ENCODE results near the gene MYO9B.

MYO9B gene

DNA sequence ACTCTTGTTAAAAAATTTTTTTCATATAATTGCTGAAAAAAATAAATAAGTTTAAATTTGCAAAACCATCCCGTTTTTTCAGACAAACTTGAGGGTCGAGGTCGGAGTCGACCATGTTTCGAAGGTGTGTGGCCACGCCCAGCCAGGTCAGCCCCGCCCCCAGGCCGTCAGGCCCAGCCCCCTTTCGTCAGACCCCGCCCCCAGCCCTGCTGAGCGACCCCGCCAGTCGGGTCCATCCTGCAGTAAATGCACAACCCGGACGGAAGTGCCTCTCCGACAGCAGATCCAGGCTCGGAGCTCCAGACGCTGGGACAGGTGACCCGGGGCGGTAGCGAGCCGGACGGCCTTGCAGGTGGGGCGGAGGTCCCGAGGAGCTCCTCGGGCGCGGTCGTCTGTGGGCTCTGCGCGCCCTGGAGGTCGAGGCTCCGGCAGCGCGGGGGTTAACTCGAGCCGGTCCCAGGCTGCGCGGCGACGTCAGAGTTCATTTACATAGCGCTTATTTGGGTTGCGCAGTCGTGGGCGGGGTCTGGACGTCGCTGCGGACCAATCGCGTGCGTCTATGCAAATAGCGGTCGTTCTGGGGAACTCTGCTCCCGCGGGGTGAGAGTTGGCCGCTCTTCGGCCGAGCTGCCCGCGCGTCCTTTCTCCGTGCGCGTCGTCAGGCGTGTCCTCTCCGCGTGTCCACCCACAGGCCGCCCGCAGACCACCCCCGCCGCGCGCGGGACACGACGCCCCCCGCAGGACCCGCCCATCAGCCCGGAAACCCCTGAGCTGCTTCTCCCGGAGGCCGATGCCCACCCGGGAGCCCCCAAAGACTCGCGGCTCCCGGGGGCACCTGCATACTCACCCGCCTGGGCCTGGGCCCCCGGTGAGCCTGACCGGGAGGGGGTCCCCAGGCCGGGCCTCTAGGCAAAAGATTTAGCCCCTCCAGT, 150.7 kb downstream of the MYO9B start, which contains the start of gene OCEL1:
OCEL1 (plus strand) TSS at position 225 of the 932 bp plus-strand sequence; CDS start at position 247, 22 bp downstream.
- DNase-seq = peak; percentile 100

DNA sequence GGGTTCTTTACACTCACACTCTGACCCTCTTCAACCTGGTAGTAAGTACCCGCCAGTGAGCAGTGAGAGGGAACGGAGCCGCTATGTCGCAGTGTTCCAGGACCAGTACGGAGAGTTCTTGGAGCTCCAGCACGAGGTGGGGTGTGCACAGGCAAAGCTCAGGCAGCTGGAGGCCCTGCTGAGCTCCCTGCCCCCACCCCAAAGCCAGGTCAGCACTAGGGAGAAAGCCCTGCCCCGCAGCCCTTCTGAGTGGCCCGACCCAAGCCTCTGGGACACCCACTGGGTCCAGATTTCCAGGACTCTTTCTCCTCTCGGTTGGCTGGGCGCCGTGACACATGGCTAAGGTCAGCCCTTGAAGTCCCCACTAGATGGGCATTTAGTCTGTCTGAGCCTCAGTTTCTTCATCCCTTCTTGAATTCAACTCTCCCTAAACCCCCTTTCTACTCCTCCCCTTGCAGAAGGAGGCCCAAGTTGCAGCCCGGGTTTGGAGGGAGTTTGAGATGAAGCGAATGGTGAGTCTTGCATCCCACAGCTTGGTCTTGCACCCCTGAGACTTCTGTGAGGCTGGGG, 152.3 kb downstream of the MYO9B start:
- DNase-seq = no peak

DNA sequence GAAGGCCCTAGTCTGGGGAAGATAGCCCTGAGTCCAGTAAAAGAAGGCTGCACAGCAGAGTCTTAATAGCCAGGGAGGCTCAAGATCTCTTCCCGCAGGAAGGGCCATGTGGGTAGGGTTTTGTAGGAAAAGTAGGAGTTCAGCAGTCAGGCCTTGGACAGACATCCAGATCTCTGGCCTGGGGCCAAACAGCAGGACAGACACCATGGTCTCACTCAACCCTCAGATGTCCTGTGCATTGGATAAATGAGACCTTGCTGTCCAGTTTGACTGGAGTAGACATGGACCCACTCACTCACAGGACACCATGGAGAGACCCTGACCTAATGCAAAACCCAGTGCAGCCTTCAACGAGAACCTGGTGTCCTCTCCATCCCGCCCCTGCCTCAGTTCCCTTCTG, 154.3 kb downstream of the MYO9B start:
- no peak for DNase-seq

DNA sequence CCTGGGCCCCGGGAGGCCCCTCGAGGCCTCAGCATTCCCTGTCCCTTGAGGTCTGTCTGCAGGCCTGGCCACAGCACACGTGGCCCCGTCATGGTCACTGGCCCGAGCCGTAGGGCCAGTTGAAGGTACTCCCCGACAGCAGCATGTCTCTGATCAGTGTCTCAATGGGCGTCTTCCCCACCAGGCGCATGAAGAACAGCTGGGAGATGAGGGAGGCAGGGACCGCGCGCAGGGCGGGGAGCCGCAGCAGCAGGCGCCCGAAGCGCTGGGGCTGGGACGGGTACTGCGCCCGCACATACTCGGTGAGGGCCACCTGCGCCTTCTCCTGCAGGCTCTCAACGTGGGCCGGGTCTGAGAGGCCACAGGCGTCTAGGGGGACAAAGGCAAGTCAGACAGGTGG, 156.7 kb downstream of the MYO9B start:
- no peak for DNase-seq

DNA sequence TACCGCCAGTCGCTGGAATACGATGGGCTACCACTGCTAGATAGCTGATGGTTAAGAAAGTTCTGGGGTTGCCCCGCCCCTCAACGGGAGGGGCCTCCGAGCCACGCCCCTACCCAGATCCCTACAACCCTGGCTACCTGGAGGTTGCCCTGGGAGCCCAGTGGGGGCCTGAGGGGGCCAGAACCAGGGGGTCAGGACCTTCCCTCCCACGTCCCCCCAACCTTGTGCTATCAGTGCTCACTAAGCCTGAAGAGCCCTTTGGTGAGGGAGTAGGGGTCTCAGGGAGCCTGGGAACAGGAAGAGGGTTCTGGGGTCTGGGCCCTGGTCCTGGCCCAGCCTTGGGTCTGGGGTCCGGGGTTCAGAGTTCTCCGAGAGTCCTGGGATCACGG, 159.3 kb downstream of the MYO9B start:
- peak; percentile 90 for DNase-seq

DNA sequence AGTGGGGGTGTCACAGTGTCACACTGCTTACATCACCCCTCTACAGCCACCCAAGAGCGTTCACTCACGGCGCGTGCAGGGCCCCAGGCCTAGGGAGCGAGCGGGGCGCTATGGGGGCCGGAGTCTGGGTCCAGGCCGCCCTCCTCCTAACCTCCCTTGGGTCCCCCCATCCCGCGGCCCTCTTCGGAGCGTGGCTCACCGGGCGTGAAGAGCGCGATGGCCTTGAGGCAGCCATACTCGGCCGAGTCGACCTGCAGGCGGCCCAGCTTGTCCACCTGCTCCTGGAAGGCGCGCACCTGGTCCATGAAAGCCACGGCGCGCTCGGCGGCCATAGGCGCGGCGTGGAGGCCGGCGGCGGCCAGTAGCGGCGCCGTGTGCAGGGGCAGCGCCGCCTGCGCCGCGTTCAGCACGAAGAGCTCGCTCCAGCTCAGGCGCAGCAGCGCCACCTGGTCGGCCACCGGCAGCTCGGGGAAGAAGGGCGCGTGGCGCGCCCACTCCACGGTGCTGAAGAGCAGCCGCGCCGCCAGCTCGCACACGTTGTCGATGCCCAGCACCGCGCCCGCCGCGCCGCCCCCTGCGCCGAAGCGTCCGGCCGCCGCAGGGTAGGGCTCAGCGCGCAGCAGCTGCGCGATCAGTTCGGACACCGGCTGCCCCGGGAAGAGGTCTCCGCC, 159.9 kb downstream of the MYO9B start:
- peak; percentile 83 for DNase-seq

DNA sequence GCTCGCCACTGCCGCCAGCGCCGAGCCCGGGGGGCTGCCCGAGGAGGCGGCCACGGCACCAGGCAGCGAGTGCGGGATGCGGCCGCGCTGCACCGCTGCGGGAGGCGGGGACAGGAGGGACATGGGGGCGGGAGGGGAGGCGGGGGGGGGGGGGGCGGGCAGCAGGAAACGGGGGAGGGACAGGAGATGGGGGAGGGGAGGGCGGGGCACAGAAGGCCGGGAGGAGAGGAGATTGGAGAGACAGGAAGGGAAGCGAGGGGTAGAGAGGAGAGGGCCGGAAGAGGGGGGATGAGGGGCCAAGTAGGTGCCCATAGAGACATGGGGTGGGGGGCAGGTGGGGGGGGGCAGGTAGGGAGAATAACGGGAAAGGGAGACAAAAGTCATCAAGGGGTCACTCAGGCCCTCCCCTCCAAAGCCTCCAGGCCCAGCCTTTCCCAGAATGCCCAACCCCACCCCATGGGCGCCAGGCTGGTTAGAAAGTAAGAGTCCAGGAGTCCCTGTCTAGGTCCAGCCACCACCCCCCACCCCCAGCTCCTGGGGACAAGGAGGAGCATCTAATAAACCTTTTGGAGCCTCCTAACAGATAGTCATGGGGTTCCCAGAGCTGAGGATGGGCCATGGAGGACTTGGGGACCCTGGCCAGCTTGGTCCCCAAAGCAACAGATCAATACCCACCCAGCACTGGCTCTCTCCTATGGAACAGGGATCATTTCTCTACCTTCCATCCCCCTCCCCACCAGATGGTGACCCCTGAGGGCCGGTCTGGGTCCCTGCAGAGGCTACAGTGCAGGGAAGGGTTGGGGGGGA, 160.6 kb downstream of the MYO9B start:
- DNase-seq = peak; percentile 70

DNA sequence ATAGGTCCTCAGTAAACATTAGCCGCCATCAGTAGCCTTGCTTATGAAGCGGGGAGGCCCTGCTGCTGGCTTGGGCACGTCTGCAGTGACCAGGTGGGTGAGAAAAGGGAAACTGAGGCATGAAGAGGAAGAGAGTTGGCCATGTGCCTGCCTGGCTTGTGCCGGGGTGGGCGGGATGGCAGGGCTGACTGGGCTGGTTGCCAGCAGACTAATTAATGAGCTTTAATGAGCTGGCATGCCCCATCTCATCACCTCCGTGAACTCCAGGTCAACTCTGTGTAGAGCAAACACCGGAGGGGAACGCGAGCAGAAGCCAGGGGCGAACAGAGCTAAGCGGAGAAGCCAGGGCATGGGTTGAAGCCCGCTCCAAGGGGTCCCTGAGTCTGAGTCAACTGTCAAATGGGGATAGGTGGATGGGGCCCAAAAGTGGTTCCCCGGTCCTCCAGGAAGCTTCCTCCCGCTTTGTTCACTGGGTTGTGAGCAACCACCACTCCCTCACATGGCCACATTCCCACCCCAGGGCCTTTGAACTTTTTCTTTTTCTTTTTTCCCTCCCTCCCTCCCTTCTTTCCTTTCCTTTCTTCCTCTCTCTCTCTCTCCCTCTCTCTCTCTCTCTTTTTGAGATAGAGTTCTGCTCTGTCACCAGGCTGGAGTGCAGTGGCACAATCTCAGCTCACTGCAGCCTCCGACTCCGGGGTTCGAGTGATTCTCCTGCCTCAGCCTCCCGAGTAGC, 161.4 kb downstream of the MYO9B start:
- DNase-seq = peak; percentile 72

DNA sequence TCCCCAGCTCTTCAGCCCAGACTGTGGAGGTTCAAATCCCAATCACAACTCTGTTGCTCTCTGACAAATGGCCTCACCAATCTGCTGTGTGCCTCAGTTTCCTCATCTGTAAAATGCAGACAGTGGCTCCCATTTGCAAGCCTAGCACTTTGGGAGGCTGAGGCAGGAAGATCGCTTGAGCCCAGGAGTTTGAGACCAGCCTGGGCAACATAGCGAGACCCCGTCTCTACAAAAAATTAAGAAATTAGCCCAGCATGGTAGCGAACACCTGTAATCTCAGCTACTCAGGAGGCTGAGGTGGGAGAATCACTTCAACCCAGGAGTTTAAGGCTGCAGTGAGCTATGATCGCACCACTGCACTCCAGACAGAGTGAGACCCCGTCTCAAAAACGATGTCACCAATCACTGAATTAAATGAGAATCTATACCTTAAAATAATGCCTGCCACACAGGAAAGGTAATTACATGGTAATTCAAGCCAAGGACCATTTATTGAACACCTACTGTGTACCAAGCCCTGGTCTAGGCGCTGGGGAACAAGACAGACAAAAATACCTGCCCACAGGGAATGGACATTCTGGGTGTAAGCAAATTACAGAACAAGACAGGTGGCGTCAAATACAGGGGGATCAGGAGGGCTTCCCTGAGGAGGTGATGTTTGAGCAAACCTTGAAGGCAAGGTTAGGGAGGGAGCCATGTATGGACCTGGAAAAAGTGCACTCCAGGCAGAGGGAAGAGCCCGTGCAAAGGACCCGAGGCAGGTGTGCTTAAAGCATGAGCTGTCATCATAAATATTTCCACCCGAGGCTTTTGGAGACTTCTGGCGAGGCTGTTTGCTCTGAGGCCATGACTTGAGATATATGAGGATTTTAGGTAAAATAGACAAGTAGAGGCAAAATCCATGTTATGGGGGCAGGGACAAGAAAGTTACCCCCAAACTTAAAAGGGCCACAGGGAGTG, 162.4 kb downstream of the MYO9B start:
- DNase-seq = no peak

DNA sequence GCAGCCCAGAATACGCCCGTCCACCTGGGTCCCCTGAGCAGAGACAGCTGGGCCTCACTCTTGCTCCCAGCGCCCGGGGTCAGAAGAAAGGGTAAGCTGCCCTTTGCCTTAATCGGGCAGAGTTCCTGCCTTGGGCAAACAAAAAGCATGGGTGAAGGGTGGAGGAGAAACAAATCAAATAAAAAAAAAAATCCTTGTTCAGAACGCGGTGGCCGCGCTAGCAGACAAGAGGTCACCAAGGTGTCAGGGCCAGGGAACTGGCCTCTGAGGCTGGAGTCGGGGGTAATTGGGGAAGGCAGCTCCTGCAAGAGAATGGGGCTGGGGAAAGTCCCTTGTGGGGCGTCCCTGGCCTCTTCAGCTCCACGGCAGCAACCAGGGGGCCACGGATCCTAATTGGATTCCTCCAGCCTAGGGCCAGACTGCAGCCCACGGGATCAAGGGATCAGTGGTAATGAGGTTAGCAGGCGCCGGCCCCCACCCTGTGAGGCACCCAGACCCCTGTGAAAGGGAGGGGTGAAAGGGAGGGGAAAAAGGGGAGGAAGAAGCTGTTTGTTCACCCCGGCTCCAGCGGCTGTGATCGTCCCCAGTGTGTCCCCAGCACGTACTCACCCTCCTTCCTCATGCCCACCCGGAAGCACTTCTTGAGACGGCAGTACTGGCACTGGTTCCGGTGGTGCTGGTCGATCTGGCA, 164.6 kb downstream of the MYO9B start:
- DNase-seq = no peak

DNA sequence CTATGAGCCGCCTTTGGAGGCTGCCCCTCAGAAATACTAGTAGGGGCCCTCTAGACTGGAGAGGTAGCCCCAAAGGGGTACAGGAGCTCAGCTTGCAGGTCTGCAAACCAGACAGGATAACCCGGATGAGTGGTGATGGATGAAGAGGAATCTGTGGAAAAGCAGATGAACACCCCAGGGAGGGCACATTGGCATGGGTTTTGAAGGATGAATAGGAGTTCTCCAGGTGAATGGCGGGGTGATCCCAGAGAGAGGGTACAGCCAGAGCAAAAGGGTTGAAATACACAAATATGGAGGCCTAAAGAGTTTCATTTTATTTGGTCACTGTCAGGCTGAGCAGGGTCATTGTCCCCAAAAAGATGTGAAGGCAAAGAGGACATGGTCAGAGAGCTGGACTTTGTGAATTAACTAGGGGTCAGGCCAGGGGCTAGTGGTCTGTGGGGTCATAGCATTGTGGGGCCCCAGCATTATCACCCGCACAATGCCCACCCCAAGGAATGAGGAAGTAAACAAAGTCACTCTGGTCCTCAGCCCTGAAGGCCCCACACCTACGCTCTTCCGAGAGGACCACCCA, 165.3 kb downstream of the MYO9B start:
- DNase-seq = no peak

DNA sequence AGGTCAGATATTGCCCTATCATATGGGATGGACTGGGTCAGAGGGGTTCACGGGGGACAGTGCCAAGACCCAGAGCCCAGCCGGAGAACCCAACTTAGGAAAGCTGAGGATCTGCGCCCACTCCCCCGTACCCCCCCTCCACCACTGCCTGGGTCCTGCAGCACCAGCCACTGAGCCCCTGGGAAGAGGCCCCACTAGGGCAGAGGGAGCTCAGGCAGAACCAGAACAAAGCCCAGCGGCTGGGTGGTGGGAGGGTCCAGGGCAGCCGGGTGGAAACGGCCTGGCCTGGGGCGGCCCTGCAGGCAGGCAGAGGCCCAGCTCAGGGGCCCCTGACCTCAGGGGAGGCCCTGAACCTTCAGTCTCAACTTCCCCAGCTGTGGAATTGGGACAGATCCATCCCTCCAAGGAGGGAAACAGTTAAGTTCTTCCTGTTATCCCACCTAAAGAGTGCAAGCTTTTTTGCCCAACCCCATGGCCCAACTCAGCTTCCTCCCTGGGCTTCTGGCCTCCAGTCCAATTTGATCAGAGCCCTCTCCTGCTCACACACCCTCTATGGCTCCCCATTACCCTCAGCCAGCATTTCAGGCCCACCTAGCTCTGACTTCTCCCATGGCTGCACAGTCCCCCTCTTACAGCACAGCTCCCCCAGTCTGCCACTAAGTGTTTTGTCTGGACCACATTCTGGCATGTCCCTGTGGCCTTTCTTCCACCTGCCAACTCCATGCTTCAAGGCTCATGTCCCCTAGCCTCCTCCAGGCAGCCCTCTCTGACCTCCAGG, 167.0 kb downstream of the MYO9B start:
- DNase-seq = no peak

DNA sequence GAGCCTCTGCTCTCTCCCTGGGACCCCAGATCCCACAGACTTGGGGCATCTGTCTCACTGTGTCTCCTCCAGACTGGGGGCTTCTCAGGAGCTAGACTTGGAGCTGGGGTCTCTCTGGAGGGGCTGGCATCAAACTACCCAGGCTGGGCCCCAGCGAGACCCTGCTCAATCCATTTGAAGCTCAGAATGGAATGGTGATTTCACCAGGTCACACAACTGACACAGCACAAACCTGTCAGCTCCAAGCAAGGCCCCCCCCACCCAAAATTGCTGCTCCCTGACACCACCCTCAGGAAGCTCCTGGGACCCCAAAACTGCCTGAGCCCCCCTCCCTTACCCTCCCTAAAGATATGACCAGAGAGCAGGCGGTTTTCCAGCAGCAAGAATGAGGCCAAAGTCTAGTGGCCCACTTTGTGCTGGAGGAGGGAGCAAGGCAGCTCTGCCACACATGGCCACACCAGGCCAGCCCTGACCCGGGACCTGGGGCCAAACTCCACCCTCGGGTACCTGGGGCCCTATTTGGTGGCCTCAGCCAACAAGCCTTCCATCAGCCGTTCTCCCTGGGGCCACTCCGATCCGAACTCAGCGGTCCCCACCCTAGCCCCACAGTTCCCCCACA, 167.7 kb downstream of the MYO9B start:
- DNase-seq = no peak

DNA sequence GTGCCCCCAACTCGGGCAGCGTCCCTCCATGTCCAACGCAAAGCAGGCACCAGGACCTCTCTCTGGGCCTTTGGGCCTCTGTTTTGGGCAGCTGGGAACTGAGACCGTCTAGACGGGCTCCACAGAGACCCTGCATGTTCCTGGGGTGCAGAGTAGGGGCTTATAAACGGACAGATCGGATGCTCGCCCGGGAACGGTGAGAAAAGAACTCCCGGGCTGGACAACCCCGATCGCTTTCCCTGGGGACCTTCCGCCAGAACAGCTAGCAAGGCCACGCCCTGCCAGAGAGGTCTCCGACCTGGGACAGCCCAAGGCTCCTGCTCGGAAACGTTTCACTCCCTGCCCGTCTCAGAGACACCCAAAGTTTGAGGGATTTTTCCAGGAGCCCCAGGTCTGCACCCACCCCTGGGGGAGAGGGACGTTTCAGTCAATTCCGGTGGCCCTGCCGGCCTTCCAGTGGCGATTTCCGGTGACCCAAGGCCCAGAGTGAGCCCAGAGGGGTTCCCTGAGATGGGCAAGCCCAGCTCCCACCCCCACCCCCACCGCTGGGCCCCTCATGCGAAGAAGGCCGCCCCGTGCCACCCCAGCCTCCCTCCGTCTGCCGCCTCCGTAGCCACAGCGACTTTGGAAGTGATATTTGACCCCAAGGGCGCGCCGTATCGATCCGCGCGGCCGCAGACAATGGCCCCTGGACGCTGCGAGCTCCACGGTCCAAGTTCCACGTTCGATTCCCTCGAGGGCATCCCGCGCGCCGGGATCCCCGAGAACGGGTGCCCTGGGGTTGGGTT, 168.4 kb downstream of the MYO9B start:
- DNase-seq = no peak

DNA sequence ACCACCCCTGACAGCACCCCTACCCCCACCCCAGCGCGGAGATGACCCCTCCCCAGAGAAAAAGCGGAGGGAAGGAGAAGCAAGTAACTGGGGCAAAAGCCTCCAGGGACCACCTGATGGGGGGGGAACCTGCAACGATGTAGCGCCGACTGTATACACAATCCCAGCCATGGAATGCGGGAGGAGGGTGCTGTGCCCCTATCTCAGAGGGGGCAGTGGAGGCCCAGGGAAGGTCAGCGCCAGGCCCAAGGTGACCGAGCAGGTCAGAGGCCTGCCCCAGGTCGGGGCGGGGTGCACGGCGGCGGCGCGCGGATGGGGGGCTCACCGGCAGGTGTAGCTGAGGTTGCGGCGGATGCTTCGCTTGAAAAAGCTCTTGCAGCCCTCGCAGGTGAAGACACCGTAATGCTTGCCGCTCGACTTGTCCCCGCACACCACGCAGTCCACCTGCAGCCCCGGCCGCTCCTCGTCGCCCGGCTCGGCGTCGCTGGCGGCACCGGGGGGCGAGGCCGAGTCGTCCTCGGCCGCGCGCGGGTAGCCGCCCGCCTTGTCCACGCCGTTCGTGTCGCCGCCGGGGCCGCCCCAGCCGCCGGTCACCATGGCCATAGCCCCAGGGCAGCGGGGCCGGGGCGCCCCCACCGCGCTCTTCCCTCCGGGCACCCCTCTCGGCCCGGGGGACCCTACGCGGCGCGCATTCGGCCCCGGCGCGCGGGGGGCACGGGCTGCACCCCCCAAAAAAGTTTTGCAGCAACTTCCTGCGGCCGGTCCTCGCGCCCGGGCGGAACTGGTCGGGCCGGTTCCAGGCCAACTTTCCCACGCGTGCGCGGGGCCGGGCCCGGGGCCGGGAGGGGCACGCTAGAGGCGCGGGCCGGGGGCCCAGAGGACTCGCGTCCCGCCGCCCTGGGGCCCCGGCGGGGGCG, 169.3 kb downstream of the MYO9B start:
- no peak for DNase-seq

DNA sequence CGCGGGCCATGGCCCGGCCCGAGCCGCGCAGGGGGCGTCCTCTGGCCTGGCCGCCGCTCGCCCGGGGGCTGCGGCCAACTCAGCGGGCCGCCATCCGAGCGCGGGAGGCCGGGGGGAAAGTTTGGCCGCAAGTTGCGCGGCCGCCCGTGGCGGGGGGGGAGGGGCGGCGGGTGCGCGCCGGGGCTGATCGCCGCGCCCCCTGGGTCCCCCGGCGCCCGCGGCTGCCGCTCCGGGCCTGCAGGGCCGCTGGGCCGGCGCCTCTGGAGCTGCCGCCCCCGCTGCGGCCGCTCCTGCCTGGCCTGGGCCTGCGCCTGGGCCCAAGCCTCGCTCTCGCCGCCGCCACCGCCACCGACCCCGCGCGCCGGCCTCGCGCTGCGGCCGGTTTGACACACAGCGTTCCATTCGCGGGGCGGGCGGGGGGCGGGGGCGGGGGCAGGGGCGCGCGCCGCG, 170.0 kb downstream of the MYO9B start, which contains the start of gene NR2F6:
NR2F6 (minus strand) TSS at position 385 of the 450 bp plus-strand sequence. CDS start 699 bp downstream, outside the sequence.
- no peak for DNase-seq
